ENCODE measurements around the gene CFAP54.

CFAP54 gene

GRCh38 chr12:96881608-96882007 lies 392.2 kb downstream of the CFAP54 start:
- no peak for ATAC-seq
- TF ChIP-seq ESRRG (CRISPR knock-in tag; IDR thresholded peaks at IDR 0.05), result no peak
- no peak for TF ChIP-seq OSR1 (CRISPR knock-in tag; IDR thresholded peaks at IDR 0.05)
- no peak for TF ChIP-seq BACH2 (CRISPR knock-in tag; IDR thresholded peaks at IDR 0.05; ENCODE audit: borderline replicate concordance)
- TF ChIP-seq CSDC2 (CRISPR knock-in tag; IDR thresholded peaks at IDR 0.05), result no peak
- no peak for TF ChIP-seq PPARA (CRISPR knock-in tag; IDR thresholded peaks at IDR 0.05; ENCODE audit: borderline replicate concordance)
- TF ChIP-seq PATZ1 (CRISPR knock-in tag; IDR thresholded peaks at IDR 0.05; ENCODE audit: borderline replicate concordance), result no peak

GRCh38 chr12:96882862-96883261 lies 393.5 kb downstream of the CFAP54 start:
- peak; percentile 77 for ATAC-seq
- TF ChIP-seq GLIS3 (CRISPR knock-in tag; IDR thresholded peaks at IDR 0.05) (no peak), SNAI2 (CRISPR knock-in tag; IDR thresholded peaks at IDR 0.05) (no peak), ZNF565 (CRISPR knock-in tag; conservative IDR thresholded peaks at IDR 0.05; ENCODE audit: low read depth) (no peak), CREB5 (CRISPR knock-in tag; IDR thresholded peaks at IDR 0.05; ENCODE audit: low read depth) (no peak), TCF4 (CRISPR knock-in tag; IDR thresholded peaks at IDR 0.05; ENCODE audit: borderline replicate concordance) (no peak), BACH2 (CRISPR knock-in tag; IDR thresholded peaks at IDR 0.05; ENCODE audit: borderline replicate concordance) (no peak)

- no peak for TF ChIP-seq ZNF8 (CRISPR knock-in tag; IDR thresholded peaks at IDR 0.05)
- TF ChIP-seq POU6F1 (CRISPR knock-in tag; IDR thresholded peaks at IDR 0.05; ENCODE audit: borderline replicate concordance, low read depth), result no peak
- no peak for TF ChIP-seq TOX (CRISPR knock-in tag; IDR thresholded peaks at IDR 0.05; ENCODE audit: borderline replicate concordance)
- TF ChIP-seq OSR1 (CRISPR knock-in tag; IDR thresholded peaks at IDR 0.05), result no peak
- no peak for TF ChIP-seq ZFP30 (CRISPR knock-in tag; IDR thresholded peaks at IDR 0.05)
- TF ChIP-seq CSRNP3 (CRISPR knock-in tag; IDR thresholded peaks at IDR 0.05), result no peak
- no peak for TF ChIP-seq TCF4 (CRISPR knock-in tag; IDR thresholded peaks at IDR 0.05; ENCODE audit: borderline replicate concordance)
- TF ChIP-seq ZFP3 (CRISPR knock-in tag; IDR thresholded peaks at IDR 0.05), result no peak
- no peak for TF ChIP-seq CSDC2 (CRISPR knock-in tag; IDR thresholded peaks at IDR 0.05)
- no peak for TF ChIP-seq ESRRG (CRISPR knock-in tag; IDR thresholded peaks at IDR 0.05)
- no peak for TF ChIP-seq GLIS3 (CRISPR knock-in tag; IDR thresholded peaks at IDR 0.05)
- TF ChIP-seq ISL1 (CRISPR knock-in tag; IDR thresholded peaks at IDR 0.05), result no peak
- no peak for TF ChIP-seq ARNTL (CRISPR knock-in tag; IDR thresholded peaks at IDR 0.05; ENCODE audit: borderline replicate concordance, low read depth)
- no peak for TF ChIP-seq BACH2 (CRISPR knock-in tag; IDR thresholded peaks at IDR 0.05; ENCODE audit: borderline replicate concordance)
Observed at GRCh38 chr12:96883571-96883970, 394.2 kb downstream of the CFAP54 start.

GRCh38 chr12:96886998-96887677 lies 397.8 kb downstream of the CFAP54 start:
- no peak; the same call in 2 of the 3 replicates for ATAC-seq
- no peak for TF ChIP-seq TCF4 (CRISPR knock-in tag; IDR thresholded peaks at IDR 0.05; ENCODE audit: borderline replicate concordance)
- no peak for TF ChIP-seq ZFP30 (CRISPR knock-in tag; IDR thresholded peaks at IDR 0.05)
- no peak for TF ChIP-seq ZNF565 (CRISPR knock-in tag; conservative IDR thresholded peaks at IDR 0.05; ENCODE audit: low read depth)

More at GRCh38 chr12:96883571-96883970, 394.2 kb downstream of the CFAP54 start:
- ATAC-seq, result no peak

All from SK-N-SH treated with all-trans-retinoic acid at 6 μM for 48 hours (cell line).